K562 (cell line): ENCODE measurements around the gene EDN2. TPM values are rescaled to one million over a fixed set of nuclear protein-coding genes. Genes with fewer than 3 reads are reported as not detected.
A peak's percentile ranks its signal among the peaks of the same experiment; 100 is the strongest.

ENCODE experiments used
- CTBP1 ChIP-seq: fragments of 450-650 bp; IDR thresholded peaks from 2 replicates; pipeline ENCODE4 v1.6.1; 2016; ENCODE audit warnings: borderline replicate concordance
- DMBX1 ChIP-seq: fragments of 250-450 bp; sonication (Bioruptor Pico); IDR thresholded peaks from 2 replicates; pipeline ENCODE4 v1.8.0; 2022; ENCODE audit warnings: inconsistent platforms, mild to moderate bottlenecking, moderate library complexity, borderline replicate concordance
- DPF2 ChIP-seq: fragments of 450-650 bp; IDR thresholded peaks from 2 replicates; pipeline ENCODE4 v1.6.1; 2016
- GATA2 ChIP-seq: sonication (generic); formaldehyde crosslinking; IDR thresholded peaks from 2 replicates; pipeline ENCODE4 v1.4.0; 2020; ENCODE audit warnings: mild to moderate bottlenecking, missing genetic modification reagents
- HSF4 ChIP-seq: fragments of 250-450 bp; sonication (Bioruptor Pico); IDR thresholded peaks from 2 replicates; pipeline ENCODE4 v2.1.2; 2022; ENCODE audit warnings: mild to moderate bottlenecking, moderate library complexity, borderline replicate concordance
- MECOM ChIP-seq: fragments of 250-450 bp; sonication (Bioruptor Pico); IDR thresholded peaks from 2 replicates; pipeline ENCODE4 v1.8.0; 2022; ENCODE audit warnings: inconsistent platforms
- MYBL2 ChIP-seq, 2 experiments: fragments of 450-650 bp in 1 of 2; sonication (generic) in 1 of 2; formaldehyde crosslinking in 1 of 2; IDR thresholded peaks; 2 replicates each; pipeline versions ENCODE4 v1.6.1 to v1.8.1; 2017 to 2022; ENCODE audit warnings: borderline replicate concordance in 1 of 2, inconsistent platforms in 1 of 2, low read depth in 1 of 2, mild to moderate bottlenecking in 1 of 2, missing genetic modification reagents in 1 of 2, moderate library complexity in 1 of 2
- NR1H2 ChIP-seq: sonication (generic); formaldehyde crosslinking; IDR thresholded peaks from 2 replicates; pipeline ENCODE4 v1.4.0; 2020; ENCODE audit warnings: mild to moderate bottlenecking, missing genetic modification reagents
- POU5F1 ChIP-seq: fragments of 150-350 bp; IDR thresholded peaks from 2 replicates; pipeline ENCODE4 v1.6.1; 2014; ENCODE audit warnings: borderline replicate concordance, low read length, low read depth, mild to moderate bottlenecking; ENCODE audit not compliant: partially characterized antibody
- SETDB1 ChIP-seq: IDR thresholded peaks from one replicate; pipeline ENCODE4 v1.6.1; 2012; ENCODE audit warnings: low read length, control low read depth, inconsistent platforms
- SMAD2 ChIP-seq: fragments of 150-350 bp; IDR thresholded peaks from 2 replicates; pipeline ENCODE4 v1.6.1; 2014; ENCODE audit warnings: low read depth, mild to moderate bottlenecking, low read length
- TBL1XR1 ChIP-seq, 2 experiments: IDR thresholded peaks; 2 replicates each; pipeline ENCODE4 v1.6.1; 2012; ENCODE audit warnings: improper control_type of control experiment in 2 of 2, low read length in 2 of 2, mild to moderate bottlenecking in 1 of 2
- ZNF318 ChIP-seq, 2 experiments: fragments of 450-650 bp; IDR thresholded peaks; 2 replicates each; pipeline ENCODE4 v1.6.1; 2016; ENCODE audit warnings: mild to moderate bottlenecking in 2 of 2, borderline replicate concordance in 1 of 2, low read depth in 1 of 2, moderate library complexity in 1 of 2
- polyA plus RNA-seq, 8 experiments: library from polyadenylated mRNA; depleted of rRNA in 4 of 8; stranded (reverse) in 5 of 8; unstranded in 3 of 8; fragments of >200 nt; fragmentation: Nextera tagmentation in 2 of 8; fragmentation: Illumina TruSeq in 1 of 8; extraction: Ambion mirVana in 2 of 8; extraction: Trizol in 1 of 8; gene quantifications; 2 replicates each; pipeline versions ENCODE4 v1.2.1 to v1.2.3, GENCODE V29; 2011 to 2014; ENCODE audit warnings: inconsistent platforms in 1 of 8, missing spikeins in 1 of 8
- total RNA-seq, 7 experiments: library from RNA; depleted of rRNA in 6 of 7; stranded (reverse); fragments of >200 nt in 6 of 7; fragmentation: Illumina TruSeq in 2 of 7; extraction: Trizol in 2 of 7; gene quantifications; 2 replicates each; pipeline versions ENCODE4 v1.2.1 to v1.2.3, GENCODE V29; 2011 to 2021; ENCODE audit warnings: low replicate concordance in 1 of 7
- TF ChIP-seq, protein P1 (sequence below): fragments of 450-650 bp; IDR thresholded peaks from 2 replicates; pipeline ENCODE4 v1.7.1; 2018; ENCODE audit warnings: mild to moderate bottlenecking, low read depth; ENCODE audit not compliant: partially characterized antibody
- TF ChIP-seq, protein P2 (sequence below), 2 experiments: IDR thresholded peaks; 2 replicates each; pipeline ENCODE4 v1.6.1; 2012; ENCODE audit warnings: improper control_type of control experiment in 2 of 2, low read depth in 2 of 2, low read length in 2 of 2, borderline replicate concordance in 1 of 2

The EDN2 gene
- total and polyA plus RNA-seq, 9 of the 15 experiments (the other 6 are each of a cell fraction or from before 2014, with no cell fraction given), result not detected

DNA sequence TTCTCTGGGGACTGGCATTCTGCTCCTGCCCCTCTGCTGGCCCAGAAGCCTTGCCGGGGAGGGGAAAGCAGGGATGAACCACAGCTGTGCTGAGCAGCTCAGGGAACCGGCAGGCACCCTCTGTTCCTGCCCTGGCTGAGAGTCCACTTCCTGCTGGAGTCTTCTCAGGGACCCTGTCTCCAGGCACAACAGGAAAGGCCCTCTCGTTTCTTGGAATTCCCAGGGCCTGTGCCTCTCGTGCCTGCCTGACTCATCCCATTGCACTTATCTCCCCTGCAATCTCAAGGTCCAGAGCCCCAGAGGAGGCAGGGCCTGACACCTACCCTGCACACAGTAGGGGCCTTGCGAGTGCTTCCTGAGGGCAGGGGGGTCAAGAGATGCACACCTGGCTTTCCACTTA is 1.1 kb upstream of the EDN2 start (continued):
- no peak for TF ChIP-seq DMBX1
- no peak for TF ChIP-seq MYBL2 (IDR thresholded peaks at IDR 0.05; ENCODE audit: low read depth)
- no peak for TF ChIP-seq MYBL2 (CRISPR knock-in tag; IDR thresholded peaks at IDR 0.05; ENCODE audit: borderline replicate concordance)
- peak; percentile 56; the same call in 1 of the 2 replicates for TF ChIP-seq CTBP1
- TF ChIP-seq MECOM (CRISPR knock-in tag), result no peak
- TF ChIP-seq SMAD2, result no peak
- TF ChIP-seq GATA2 (CRISPR knock-in tag), result peak; percentile 78
- no peak for TF ChIP-seq HSF4 (CRISPR knock-in tag)
- TF ChIP-seq SETDB1, result no peak
- peak; percentile 38; the same call in 1 of the 2 replicates for TF ChIP-seq DPF2
- TF ChIP-seq, protein P1, sequence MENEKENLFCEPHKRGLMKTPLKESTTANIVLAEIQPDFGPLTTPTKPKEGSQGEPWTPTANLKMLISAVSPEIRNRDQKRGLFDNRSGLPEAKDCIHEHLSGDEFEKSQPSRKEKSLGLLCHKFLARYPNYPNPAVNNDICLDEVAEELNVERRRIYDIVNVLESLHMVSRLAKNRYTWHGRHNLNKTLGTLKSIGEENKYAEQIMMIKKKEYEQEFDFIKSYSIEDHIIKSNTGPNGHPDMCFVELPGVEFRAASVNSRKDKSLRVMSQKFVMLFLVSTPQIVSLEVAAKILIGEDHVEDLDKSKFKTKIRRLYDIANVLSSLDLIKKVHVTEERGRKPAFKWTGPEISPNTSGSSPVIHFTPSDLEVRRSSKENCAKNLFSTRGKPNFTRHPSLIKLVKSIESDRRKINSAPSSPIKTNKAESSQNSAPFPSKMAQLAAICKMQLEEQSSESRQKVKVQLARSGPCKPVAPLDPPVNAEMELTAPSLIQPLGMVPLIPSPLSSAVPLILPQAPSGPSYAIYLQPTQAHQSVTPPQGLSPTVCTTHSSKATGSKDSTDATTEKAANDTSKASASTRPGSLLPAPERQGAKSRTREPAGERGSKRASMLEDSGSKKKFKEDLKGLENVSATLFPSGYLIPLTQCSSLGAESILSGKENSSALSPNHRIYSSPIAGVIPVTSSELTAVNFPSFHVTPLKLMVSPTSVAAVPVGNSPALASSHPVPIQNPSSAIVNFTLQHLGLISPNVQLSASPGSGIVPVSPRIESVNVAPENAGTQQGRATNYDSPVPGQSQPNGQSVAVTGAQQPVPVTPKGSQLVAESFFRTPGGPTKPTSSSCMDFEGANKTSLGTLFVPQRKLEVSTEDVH, result no peak
- no peak for TF ChIP-seq TBL1XR1 (IDR thresholded peaks at IDR 0.05; ENCODE audit: low read length in 2 of 2)
- 0 out of 4 replicates have a peak, but pooled peaks of 1 of the 2 experiments have one; percentile 36 for TF ChIP-seq ZNF318 (IDR thresholded peaks at IDR 0.05; ENCODE audit: borderline replicate concordance in 1 of 2, low read depth in 1 of 2)
- TF ChIP-seq NR1H2 (CRISPR knock-in tag), result no peak
- TF ChIP-seq POU5F1, result no peak
- TF ChIP-seq, protein P2, sequence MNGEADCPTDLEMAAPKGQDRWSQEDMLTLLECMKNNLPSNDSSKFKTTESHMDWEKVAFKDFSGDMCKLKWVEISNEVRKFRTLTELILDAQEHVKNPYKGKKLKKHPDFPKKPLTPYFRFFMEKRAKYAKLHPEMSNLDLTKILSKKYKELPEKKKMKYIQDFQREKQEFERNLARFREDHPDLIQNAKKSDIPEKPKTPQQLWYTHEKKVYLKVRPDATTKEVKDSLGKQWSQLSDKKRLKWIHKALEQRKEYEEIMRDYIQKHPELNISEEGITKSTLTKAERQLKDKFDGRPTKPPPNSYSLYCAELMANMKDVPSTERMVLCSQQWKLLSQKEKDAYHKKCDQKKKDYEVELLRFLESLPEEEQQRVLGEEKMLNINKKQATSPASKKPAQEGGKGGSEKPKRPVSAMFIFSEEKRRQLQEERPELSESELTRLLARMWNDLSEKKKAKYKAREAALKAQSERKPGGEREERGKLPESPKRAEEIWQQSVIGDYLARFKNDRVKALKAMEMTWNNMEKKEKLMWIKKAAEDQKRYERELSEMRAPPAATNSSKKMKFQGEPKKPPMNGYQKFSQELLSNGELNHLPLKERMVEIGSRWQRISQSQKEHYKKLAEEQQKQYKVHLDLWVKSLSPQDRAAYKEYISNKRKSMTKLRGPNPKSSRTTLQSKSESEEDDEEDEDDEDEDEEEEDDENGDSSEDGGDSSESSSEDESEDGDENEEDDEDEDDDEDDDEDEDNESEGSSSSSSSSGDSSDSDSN (IDR thresholded peaks at IDR 0.05; ENCODE audit: borderline replicate concordance in 1 of 2, low read depth in 2 of 2, low read length in 2 of 2), result no peak
